HL-60 (cell line): Measurements from ENCODE around the gene CPNE4.
A peak's percentile ranks its signal among the peaks of the same experiment; 100 is the strongest.
"Not testable (repeated sequence)": the region's sequence is repeated elsewhere in the genome, so short reads cannot be mapped to it uniquely, and the experiment has no call there.

ENCODE experiments used
- DNase-seq, 2 experiments: peaks; one replicate each; pipeline ENCODE4 v3.0.0-alpha.2; 2010 to 2020; ENCODE audit warnings: low read depth in 1 of 2, low spot score in 1 of 2
- H3K27ac ChIP-seq: fragments of 250-450 bp; sonication (Bioruptor Pico); replicated peaks from 2 replicates; pipeline ENCODE4 v1.5.1; 2020; ENCODE audit warnings: mild to moderate bottlenecking, moderate library complexity
- H3K27me3 ChIP-seq: fragments of 250-450 bp; sonication (Bioruptor Pico); 2 replicates; pipeline ENCODE4 v1.5.1; 2021; ENCODE audit warnings: mild to moderate bottlenecking, moderate library complexity; ENCODE audit not compliant: insufficient read depth, poor library complexity, severe bottlenecking
- H3K4me3 ChIP-seq: replicated peaks from 2 replicates; pipeline ENCODE4 v1.5.1; 2011; ENCODE audit warnings: mild to moderate bottlenecking, control low read depth, low read length; ENCODE audit not compliant: insufficient read depth
- CTCF ChIP-seq: IDR thresholded peaks from one replicate; pipeline ENCODE4 v1.5.1; 2011; ENCODE audit warnings: low read length, control low read depth, inconsistent platforms; ENCODE audit not compliant: insufficient read depth
- GABPA ChIP-seq: IDR thresholded peaks from 2 replicates; pipeline ENCODE4 v1.6.1; 2012; ENCODE audit warnings: low read depth
- POLR2AphosphoS5 ChIP-seq: IDR thresholded peaks from 2 replicates; pipeline ENCODE4 v1.6.1; 2012; ENCODE audit warnings: low read depth
- REST ChIP-seq: IDR thresholded peaks from 2 replicates; pipeline ENCODE4 v1.6.1; 2012; ENCODE audit warnings: low read depth; ENCODE audit not compliant: insufficient replicate concordance
- SPI1 ChIP-seq: IDR thresholded peaks from 2 replicates; pipeline ENCODE4 v1.6.1; 2012; ENCODE audit warnings: low read depth, mild to moderate bottlenecking, borderline replicate concordance

The CPNE4 gene

DNA sequence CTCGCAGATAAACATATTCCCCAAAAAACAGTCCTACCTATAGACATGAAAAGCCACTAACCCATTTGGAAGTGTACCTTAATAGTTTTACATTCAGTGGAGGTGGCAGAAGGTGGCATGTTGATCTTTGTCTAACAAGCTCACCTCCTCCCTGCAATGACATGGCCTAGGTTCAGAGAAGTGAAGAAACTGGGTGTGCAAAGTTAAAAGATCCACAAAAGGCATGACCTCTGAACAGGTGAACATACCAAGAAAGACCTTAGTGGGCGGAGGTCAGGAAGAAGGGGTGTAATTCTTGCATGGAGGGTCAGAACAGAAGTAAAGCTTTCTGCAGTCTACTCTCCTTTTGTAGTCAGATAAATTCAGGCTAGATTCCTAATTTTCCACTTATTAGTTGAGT lies 532.9 kb downstream of the CPNE4 start:
- H3K27me3 ChIP-seq: no peaks in the 10 kb centered on the region
- TF ChIP-seq CTCF (no peak), GABPA (no peak)
- no peak for DNase-seq
- peak overlapping the region; percentile 63 for H3K4me3 ChIP-seq
- H3K27ac ChIP-seq: peak overlapping the region; percentile 96

GRCh38 chr3:131494706-131495105 lies 540.1 kb downstream of the CPNE4 start:
- DNase-seq: no peak
- no peak for TF ChIP-seq POLR2AphosphoS5
- no peak for TF ChIP-seq GABPA
- TF ChIP-seq CTCF: no peak
- TF ChIP-seq SPI1: no peak
- no peak for TF ChIP-seq REST
- no peak overlapping the region for H3K4me3 ChIP-seq
- H3K27me3 ChIP-seq: no peaks in the 10 kb centered on the region
- no peak overlapping the region for H3K27ac ChIP-seq

GRCh38 chr3:131491775-131492174 lies 543.0 kb downstream of the CPNE4 start:
- Histone ChIP-seq H3K4me3 (no peak overlapping the region), H3K27me3 (no peaks in the 10 kb centered on the region), H3K27ac (no peak overlapping the region)
- TF ChIP-seq CTCF: no peak
- TF ChIP-seq POLR2AphosphoS5: no peak
- TF ChIP-seq GABPA: no peak
- no peak for TF ChIP-seq SPI1
- TF ChIP-seq REST: no peak
- no peak for DNase-seq

- no peak overlapping the region for H3K4me3 ChIP-seq
- TF ChIP-seq POLR2AphosphoS5 (no peak), GABPA (no peak), REST (no peak)
- H3K27ac ChIP-seq: no peak overlapping the region
- DNase-seq: no peak
- no peaks in the 10 kb centered on the region for H3K27me3 ChIP-seq
These were observed 543.7 kb downstream of the CPNE4 start for GRCh38 chr3:131491084-131491483.

DNA sequence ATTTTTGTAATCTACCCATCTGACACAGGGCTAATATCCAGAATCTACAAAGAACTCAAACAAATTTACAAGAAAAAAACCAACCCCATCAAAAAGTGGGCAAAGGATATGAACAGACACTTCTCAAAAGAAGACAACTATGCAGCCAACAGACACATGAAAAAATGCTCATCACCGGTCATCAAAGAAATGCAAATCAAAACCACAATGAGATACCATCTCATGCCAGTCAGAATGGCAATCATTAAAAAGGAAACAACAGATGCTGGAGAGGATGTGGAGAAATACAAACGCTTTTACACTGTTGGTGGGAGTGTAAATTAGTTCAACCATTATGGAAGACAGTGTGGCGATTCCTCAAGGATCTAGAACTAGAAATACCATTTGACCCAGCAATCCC lies 548.3 kb downstream of the CPNE4 start:
- H3K4me3 ChIP-seq, DNase-seq, H3K27ac ChIP-seq, H3K27me3 ChIP-seq: not testable (repeated sequence)
